ENCODE data around the gene DOCK6.

The DOCK6 gene

DNA sequence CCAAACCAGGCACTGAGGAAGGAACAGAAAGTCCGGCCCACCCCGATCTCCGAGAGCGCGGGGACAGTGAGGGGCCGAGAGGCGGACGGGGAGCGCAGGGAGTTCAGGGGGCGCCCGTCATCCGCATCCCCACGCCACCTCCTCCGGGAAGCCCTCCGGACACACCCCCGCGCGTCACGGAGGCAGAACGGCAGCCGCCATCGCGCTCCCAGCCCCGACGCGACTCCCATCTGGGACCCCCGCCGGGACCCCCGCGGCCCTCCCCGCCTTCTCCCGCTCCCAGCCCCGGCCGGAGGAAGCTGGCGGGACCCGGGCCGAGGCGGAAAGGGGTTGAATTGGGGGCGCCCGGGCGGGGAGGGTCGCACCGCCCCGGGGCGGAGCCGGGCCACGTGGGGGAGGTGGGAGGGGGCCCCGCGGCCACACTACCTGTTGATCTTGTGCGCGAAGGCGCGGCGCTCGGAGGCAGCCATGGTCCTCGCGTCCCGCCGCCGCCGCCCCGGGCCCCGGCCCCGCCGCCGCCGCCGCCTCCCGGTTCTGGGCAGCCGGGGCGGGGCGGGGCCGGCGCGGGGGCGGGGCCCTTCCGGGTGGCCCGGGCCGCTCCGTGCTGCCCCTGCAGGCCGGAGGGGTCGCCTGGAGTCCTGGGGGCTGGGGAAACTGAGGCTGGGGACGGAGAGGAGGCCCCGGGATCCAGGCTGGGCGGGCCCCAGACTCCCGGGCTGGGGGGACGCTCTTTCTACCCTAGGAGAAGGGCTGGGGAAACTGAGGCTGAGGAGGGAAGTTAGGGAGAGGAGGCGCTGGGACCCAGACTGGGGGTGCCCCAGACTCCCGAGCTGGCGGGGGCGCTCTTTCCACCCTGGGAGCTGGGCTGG is at the start of gene DOCK6:
Gene DOCK6, minus strand, starts transcription at position 554 of the 869 bp plus-strand sequence. Its CDS starts 84 bp downstream, at position 470.
- peak; percentile 49 for DNase-seq (ENCODE audit: low spot score)

DNA sequence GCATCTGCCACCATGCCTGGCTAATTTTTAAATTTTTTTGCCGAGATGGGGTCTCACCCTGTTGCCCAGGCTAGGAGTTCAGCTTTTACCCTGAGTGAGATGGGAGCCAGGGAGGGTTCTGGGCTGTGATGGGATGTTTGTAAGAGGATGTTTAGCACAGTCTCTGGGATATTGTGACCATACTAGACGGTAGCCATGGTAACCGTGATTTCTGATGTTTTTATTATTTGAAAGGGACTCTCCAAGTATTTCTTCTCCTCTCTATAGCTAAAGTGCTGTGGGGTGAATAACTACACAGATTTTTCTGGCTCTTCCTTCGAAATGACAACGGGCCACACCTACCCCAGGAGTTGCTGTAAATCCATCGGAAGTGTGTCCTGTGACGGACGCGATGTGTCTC is 44.0 kb upstream of the DOCK6 start:
- peak; percentile 42 for DNase-seq (ENCODE audit: low spot score)

- no peak for DNase-seq (ENCODE audit: low spot score)
Measured at GRCh38 chr19:11304936-11305335, 42.6 kb upstream of the DOCK6 start.

- DNase-seq (ENCODE audit: low spot score) = no peak
Measured at GRCh38 chr19:11300811-11301120, 38.4 kb upstream of the DOCK6 start.

GRCh38 chr19:11299946-11300810 is 37.9 kb upstream of the DOCK6 start:
- no peak for DNase-seq (ENCODE audit: low spot score)

GRCh38 chr19:11296264-11296663 is 33.9 kb upstream of the DOCK6 start:
- DNase-seq (ENCODE audit: low spot score) = no peak

DNA sequence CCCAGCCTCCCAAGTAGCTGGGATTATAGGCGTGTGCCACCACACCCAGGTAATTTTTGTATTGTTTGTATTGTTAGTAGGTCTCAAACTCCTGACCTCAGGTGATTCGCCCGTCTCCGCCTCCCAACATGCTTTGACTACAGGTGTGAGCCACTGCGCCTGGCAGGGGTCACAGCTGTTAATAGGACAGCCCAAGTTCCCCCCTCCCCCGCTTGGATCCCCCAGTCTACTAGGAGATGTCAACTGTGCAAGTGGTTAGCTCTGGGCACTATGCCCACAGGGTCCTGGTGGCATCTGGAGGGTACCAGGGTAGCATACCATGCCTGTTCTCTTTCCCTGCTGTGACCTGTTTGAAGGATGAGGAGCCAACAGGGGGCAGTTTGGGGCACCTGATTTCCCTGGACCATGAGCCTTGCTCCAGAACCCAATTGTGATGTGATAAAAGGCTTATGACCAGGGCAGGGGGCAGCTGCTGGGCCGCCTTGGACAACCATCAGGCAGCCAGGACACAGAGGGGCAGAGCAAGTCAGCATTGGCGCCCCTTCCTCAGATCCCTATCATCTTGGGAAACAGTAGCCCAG is 33.4 kb upstream of the DOCK6 start, which contains the start of gene TSPAN16:
Gene TSPAN16, plus strand, starts transcription at position 496 of the 581 bp plus-strand sequence. CDS start 138 bp downstream, outside the sequence.
- DNase-seq (ENCODE audit: low spot score) = no peak

DNA sequence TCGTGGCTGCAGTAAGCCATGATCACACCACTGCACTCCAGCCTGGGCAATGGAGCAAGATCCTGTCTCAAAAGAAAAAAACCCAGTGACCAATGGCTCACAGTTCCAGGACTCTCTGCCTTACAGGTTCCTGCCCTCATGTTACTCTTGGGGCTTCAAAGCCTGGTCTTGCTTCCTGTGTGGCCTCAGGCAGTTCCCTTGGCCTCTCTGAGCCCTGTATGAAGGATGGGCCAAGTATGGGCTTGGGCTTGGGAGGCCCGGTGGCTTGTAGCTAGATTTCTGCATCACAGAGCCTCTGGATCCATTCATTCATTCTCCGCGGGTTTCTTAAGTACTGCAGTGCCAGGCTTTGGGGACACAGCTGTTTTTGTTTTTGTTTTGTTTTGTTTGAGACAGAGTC is 32.9 kb upstream of the DOCK6 start:
- no peak for DNase-seq (ENCODE audit: low spot score)

DNA sequence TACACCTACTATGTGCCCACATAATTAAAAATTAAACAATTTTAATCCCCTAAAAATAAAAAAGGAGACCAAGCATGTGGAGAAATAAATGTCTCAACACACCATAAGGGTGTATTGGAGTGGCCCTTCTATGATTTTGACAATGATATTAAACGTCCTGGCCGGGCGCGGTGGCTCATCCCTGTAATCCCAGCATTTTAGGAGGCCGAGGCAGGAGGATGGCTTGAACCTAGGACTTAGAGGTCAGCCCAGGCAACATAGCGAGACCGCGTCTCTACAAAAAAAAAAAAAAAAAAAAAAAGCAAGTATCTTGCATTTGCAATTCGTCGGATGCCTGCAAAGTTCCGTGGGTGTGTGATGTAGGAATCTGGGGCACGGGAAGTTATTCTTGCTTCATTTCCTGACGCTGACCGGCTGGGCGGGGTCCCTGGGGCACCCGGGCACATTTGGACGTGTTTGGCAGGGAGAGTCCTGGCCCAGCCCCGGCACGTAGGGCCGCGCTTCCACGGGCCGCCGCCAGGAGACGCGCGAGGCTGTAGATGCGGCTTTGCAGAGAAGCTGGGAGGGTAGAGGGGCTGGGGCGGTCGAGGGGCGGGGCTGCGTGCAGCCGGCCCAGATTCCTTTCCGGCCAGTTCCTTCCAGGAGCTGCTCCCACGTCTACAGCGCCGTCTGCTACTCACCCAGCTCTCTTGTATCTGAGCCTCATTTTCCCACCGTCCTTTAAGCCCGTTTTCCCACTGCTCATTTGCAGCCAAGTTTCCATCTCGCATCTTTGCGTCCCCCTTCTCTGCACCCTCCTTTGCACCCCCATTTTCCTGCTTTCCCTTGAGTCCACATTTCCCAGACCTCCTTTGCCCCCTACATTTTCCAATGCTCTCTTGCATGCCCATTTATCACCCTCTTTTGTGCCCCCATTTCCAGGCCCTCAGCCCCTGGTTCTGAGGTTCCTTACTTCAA is 31.4 kb upstream of the DOCK6 start:
- peak; percentile 89 for DNase-seq (ENCODE audit: low spot score)

DNA sequence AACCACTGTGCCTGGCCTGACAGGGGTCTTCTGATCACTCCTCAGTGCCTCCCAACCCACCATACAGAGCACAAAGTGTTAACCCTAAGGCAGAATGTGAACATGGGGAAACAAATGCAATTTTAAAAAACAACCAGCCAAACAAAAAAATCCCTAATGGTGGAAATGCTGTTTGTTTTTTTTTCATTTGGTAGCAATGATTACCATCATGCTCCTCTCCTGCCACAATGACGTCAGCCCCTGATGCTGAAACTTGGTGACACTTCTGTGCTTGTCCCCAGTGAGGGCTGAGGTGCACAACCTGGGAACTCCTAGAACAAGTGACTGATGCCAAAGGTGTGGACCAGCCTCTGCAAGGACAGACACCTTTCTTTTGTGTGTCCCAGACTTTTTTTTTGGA is 29.7 kb upstream of the DOCK6 start:
- DNase-seq (ENCODE audit: low spot score) = peak; percentile 18

- DNase-seq (ENCODE audit: low spot score) = no peak
Measured at GRCh38 chr19:11291415-11291814, 29.1 kb upstream of the DOCK6 start.

DNA sequence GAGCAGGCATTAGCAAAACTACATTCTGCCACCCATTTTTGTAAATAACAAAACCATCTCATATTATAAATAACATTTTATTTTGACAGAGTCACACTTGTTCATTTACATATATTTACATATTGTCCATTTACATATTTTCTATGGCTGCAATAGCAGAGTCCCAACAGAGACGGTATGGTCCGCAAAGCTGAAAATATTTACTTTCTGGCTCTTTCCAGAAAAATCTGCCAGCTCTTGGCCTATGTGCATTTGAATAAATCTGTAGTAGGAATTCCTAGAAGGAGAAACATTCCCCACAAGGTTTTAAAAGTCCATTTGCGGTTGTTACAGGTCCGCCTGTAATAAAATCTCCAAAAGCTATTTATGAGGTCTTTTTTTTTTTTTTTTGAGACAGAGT is 27.9 kb upstream of the DOCK6 start:
- no peak for DNase-seq (ENCODE audit: low spot score)

DNA sequence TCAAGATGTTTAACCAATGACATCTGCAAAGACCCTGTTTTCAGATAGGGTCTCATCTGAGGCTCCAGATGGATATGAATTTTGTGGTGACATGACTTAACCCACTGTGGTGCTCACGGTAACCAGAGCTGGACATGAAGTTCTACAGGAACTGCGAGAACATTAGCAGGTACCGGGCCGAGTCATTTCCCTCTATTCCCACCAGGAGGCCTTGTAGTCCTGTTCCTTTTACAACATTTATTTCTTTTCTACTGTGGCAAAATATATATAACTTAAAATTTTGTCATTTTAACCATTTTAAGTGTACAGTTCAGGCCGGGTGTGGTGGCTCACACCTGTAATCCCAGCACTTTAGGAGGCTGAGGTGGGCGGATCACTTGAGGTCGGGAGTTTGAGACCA is 26.0 kb upstream of the DOCK6 start:
- DNase-seq (ENCODE audit: low spot score) = peak; percentile 33

DNA sequence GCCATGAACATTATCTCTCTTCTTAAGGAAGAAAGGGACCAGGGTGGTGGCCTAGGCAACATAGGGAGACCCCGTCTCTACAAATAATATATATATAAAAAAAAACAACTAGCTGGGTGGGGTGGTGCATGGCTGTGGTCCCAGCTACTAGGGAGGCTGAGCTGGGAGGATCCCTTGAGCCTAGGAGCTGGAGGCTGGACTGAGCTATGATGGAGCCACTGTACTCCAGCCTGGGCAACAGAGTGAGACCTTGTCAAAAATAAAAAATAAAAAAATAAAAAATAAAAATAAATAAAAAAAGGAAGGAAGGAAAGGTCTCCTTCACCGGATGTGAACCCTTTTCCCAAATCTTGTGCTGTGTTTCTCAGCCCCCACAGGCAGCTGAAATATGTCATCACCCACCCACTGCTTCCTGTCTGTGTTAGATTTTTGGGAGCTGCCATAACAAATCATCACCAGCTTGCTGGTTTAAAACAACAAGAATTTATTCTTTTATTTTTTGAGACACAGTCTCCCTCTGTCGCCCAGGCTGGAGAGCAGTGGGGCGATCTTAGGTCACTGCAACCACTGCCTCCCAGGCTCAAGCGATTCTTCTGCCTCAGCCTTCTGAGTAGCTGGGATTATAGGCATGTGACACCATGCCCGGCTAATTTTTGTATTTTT is 24.1 kb upstream of the DOCK6 start:
- DNase-seq (ENCODE audit: low spot score) = no peak

DNA sequence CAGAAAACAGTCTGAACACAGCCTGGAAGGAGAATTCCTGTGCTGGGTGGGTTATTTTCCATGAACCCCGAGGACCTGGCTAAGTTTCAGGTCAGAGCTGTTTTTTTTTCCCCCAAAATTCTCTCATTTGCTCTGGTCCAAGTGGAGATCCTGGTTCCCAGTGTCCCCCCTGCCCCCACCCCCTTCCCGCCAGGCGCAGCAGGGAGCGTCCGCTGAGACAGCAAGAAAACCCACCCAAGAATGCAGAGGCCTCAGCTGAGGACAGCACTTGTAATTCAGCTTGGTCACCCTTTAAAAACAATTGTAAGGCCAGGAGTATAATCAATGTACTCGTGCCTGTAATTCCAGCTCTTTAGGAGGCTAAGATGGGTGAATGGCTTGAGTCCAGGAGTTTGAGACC is 22.2 kb upstream of the DOCK6 start:
- DNase-seq (ENCODE audit: low spot score) = no peak

GRCh38 chr19:11281356-11282049 is 19.2 kb upstream of the DOCK6 start:
- DNase-seq (ENCODE audit: low spot score) = no peak

- DNase-seq (ENCODE audit: low spot score) = no peak
Measured at GRCh38 chr19:11279505-11280236, 17.3 kb upstream of the DOCK6 start.

DNA sequence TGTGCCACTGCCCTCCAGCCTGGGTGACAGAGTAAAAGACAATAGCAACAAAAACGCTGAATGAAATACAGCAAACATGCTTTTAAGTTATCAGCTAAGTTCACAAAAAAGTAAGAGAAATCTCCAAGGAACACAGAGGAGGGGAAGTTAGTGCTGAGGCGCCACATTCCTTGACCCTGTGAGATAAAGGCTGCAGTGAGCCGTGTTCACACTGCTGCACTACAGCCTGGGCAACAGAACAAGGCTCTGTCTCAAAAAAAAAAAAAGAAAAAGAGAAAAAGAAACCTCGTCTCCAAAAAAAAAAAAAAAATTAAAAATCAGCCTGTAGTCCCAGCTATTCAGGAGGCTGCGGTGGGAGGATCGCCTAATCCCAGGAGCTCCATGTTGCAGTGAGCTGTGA is 16.3 kb upstream of the DOCK6 start:
- DNase-seq (ENCODE audit: low spot score) = no peak

DNA sequence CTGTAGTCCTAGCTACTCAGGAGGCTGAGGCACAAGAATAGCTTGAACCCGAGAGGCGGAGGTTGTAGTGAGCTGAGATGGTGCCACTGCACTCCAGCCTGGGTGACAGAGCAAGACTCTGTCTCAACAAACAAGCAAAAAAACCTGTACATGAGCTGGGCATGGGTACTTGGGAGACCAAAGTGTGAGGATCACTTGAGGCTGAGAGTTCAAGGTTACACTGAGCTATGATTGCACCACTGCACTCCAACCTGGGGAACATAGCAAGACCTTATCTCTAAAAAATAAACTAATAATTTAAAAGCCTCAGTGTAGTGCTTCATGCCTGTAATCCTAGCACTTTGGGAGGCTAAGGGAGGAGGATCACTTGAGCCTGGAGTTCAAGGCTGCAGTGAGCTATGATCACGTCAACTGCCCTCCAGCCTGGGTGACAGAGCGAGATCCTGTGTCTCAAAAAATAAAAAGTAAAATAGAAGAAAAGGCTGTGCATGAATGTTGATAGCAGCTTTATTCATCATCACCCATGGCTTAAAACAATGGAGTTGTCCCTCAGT is 12.3 kb upstream of the DOCK6 start:
- no peak for DNase-seq (ENCODE audit: low spot score)

All from NAMALWA (cell line).